HT1080 (cell line): ENCODE data around the gene BCL3. TPM values are rescaled to one million over a fixed set of nuclear protein-coding genes. Genes with fewer than 3 reads are reported as not detected.

ENCODE experiments used
- DNase-seq: peaks from one replicate; pipeline ENCODE4 v3.0.0-alpha.2; 2015; ENCODE audit warnings: low read depth
- total RNA-seq: library from RNA; depleted of rRNA; stranded (reverse); fragments of >200 nt; shearing (Covaris generic); gene quantifications from 2 replicates; pipeline ENCODE4 v1.2.3, GENCODE V29; 2014

Gene BCL3
- total RNA-seq, 1 experiment from 2014 or later = 4.0 TPM

GRCh38 chr19:44785271-44785670 is 36.8 kb downstream of the BCL3 start:
- no peak for DNase-seq

- DNase-seq = no peak
These were observed 37.5 kb downstream of the BCL3 start for GRCh38 chr19:44785993-44786392.

GRCh38 chr19:44788971-44789370 is 40.5 kb downstream of the BCL3 start:
- no peak for DNase-seq

- no peak for DNase-seq
These were observed 41.5 kb downstream of the BCL3 start for GRCh38 chr19:44789943-44790483.

GRCh38 chr19:44792281-44792680 is 43.8 kb downstream of the BCL3 start:
- no peak for DNase-seq

GRCh38 chr19:44794610-44795009 is 46.1 kb downstream of the BCL3 start:
- no peak for DNase-seq

GRCh38 chr19:44795398-44795987 is 47.0 kb downstream of the BCL3 start:
- no peak for DNase-seq

GRCh38 chr19:44796701-44797115 is 48.2 kb downstream of the BCL3 start:
- no peak for DNase-seq

- no peak for DNase-seq
These were observed 51.3 kb downstream of the BCL3 start for GRCh38 chr19:44799627-44800346.

- DNase-seq = peak; percentile 60
These were observed 52.0 kb downstream of the BCL3 start for GRCh38 chr19:44800461-44800860.

- no peak for DNase-seq
These were observed 55.2 kb downstream of the BCL3 start for GRCh38 chr19:44803442-44804428.

- no peak for DNase-seq
These were observed 57.8 kb downstream of the BCL3 start for GRCh38 chr19:44806291-44806690.

GRCh38 chr19:44807162-44807561 is 58.7 kb downstream of the BCL3 start:
- peak; percentile 17 for DNase-seq

- peak; percentile 36 for DNase-seq
These were observed 59.3 kb downstream of the BCL3 start for GRCh38 chr19:44807652-44808462.

- no peak for DNase-seq
These were observed 60.2 kb downstream of the BCL3 start, which contains the start of gene BCAM for GRCh38 chr19:44808463-44809371. BCAM (plus strand) TSS chr19:44809103; CDS start chr19:44809125, 22 bp downstream.
